OCI-LY3 (cell line): Measurements from ENCODE around the gene ACAA2.

ENCODE experiments used
- H2AFZ ChIP-seq: fragments of 200-600, 300-600 bp; shearing (Covaris generic); 2 replicates; pipeline ENCODE4 v1.6.0; 2014; ENCODE audit warnings: antibody characterized with exemption, low read depth, low read length
- H3K27ac ChIP-seq: fragments of 200-600, 300-600 bp; sonication (generic); 2 replicates; pipeline ENCODE4 v1.5.1; 2014; ENCODE audit warnings: mild to moderate bottlenecking, low read length, moderate library complexity, mixed read lengths
- H3K27me3 ChIP-seq: fragments of 200-600, 300-600 bp; sonication (generic); 2 replicates; pipeline ENCODE4 v1.6.1; 2014; ENCODE audit warnings: low read depth, low read length, mixed read lengths
- H3K36me3 ChIP-seq: fragments of 200-600, 300-600 bp; sonication (generic); replicated peaks from 2 replicates; pipeline ENCODE3; 2014; ENCODE audit warnings: low read depth, low read length, mixed read lengths
- H3K4me1 ChIP-seq: fragments of 300-600, 200-600 bp; sonication (generic); 2 replicates; pipeline ENCODE4 v1.6.1; 2014; ENCODE audit warnings: low read length, mixed read lengths
- H3K4me2 ChIP-seq: fragments of 200-600, 300-600 bp; sonication (generic); 2 replicates; pipeline ENCODE4 v1.6.1; 2014; ENCODE audit warnings: low read length, mixed read lengths
- H3K4me3 ChIP-seq: fragments of 300-600, 200-600 bp; sonication (generic); 2 replicates; pipeline ENCODE4 v1.5.1; 2014; ENCODE audit warnings: antibody characterized with exemption, mild to moderate bottlenecking, low read length, moderate library complexity
- H3K79me2 ChIP-seq: fragments of 300-600, 200-600 bp; shearing (Covaris generic); 2 replicates; pipeline ENCODE4 v1.6.1; 2014; ENCODE audit warnings: mild to moderate bottlenecking, low read length, mixed read lengths
- H3K9ac ChIP-seq: fragments of 300-600, 200-600 bp; shearing (Covaris generic); 2 replicates; pipeline ENCODE4 v1.6.0; 2014; ENCODE audit warnings: mild to moderate bottlenecking, low read length, moderate library complexity
- H3K9me3 ChIP-seq: fragments of 200-600, 300-600 bp; shearing (Covaris generic); 2 replicates; pipeline ENCODE4 v1.6.1; 2014; ENCODE audit warnings: low read length, mixed read lengths; ENCODE audit not compliant: insufficient read depth
- H4K20me1 ChIP-seq: fragments of 200-600, 300-600 bp; sonication (generic); 2 replicates; pipeline ENCODE4 v1.6.1; 2016; ENCODE audit warnings: low read length, mixed read lengths; ENCODE audit not compliant: insufficient read depth
- CTCF ChIP-seq: fragments of 200-600, 300-600 bp; sonication (generic); IDR thresholded peaks from 2 replicates; pipeline ENCODE4 v1.5.1; 2014; ENCODE audit warnings: antibody characterized with exemption, low read length, low read depth
- EZH2phosphoT487 ChIP-seq: fragments of 200-600 bp; shearing (Covaris generic); IDR thresholded peaks from 2 replicates; pipeline ENCODE4 v1.6.1; 2018; ENCODE audit warnings: antibody characterized with exemption, mixed run types, low read depth

ACAA2 gene

GRCh38 chr18:49845629-49846360 lies 32.5 kb upstream of the ACAA2 start:
- Histone ChIP-seq H2AFZ (no peak overlapping the region), H3K79me2 (no peaks in the 10 kb centered on the region), H3K36me3 (no peaks in the 10 kb centered on the region), H4K20me1 (no peaks in the 10 kb centered on the region), H3K9me3 (no peaks in the 10 kb centered on the region), H3K4me3 (no peak overlapping the region), H3K9ac (no peak overlapping the region), H3K27me3 (peaks cover 15% of the 10 kb centered on the region), H3K4me1 (no peaks in the 10 kb centered on the region), H3K27ac (no peak overlapping the region), H3K4me2 (no peak overlapping the region)
- TF ChIP-seq CTCF (no peak), EZH2phosphoT487 (no peak)

- Histone ChIP-seq H3K9me3 (no peaks in the 10 kb centered on the region), H3K79me2 (no peaks in the 10 kb centered on the region), H3K4me1 (no peaks in the 10 kb centered on the region)
Observed at GRCh38 chr18:49844903-49845302, 31.6 kb upstream of the ACAA2 start.

GRCh38 chr18:49843778-49844625 lies 30.7 kb upstream of the ACAA2 start:
- no peaks in the 10 kb centered on the region for H3K4me1 ChIP-seq
- no peaks in the 10 kb centered on the region for H3K36me3 ChIP-seq
- no peak overlapping the region for H2AFZ ChIP-seq
- H3K9me3 ChIP-seq, result no peaks in the 10 kb centered on the region
- H3K4me3 ChIP-seq, result no peak overlapping the region
- no peak overlapping the region for H3K4me2 ChIP-seq
- peaks cover 11% of the 10 kb centered on the region for H3K27me3 ChIP-seq
- no peak overlapping the region for H3K27ac ChIP-seq
- no peak overlapping the region for H3K9ac ChIP-seq
- no peaks in the 10 kb centered on the region for H3K79me2 ChIP-seq
- TF ChIP-seq EZH2phosphoT487 (no peak), CTCF (no peak)
- H4K20me1 ChIP-seq, result no peaks in the 10 kb centered on the region

More at GRCh38 chr18:49844903-49845302, 31.6 kb upstream of the ACAA2 start:
- H3K36me3 ChIP-seq, result no peaks in the 10 kb centered on the region
- no peak overlapping the region for H3K4me2 ChIP-seq
- H3K27ac ChIP-seq, result no peak overlapping the region
- H3K27me3 ChIP-seq, result peaks cover 15% of the 10 kb centered on the region
- no peak overlapping the region for H3K4me3 ChIP-seq
- H2AFZ ChIP-seq, result no peak overlapping the region
- no peaks in the 10 kb centered on the region for H4K20me1 ChIP-seq
- TF ChIP-seq EZH2phosphoT487 (no peak), CTCF (no peak)
- no peak overlapping the region for H3K9ac ChIP-seq

- H3K9me3 ChIP-seq, result no peaks in the 10 kb centered on the region
- no peaks in the 10 kb centered on the region for H3K4me1 ChIP-seq
- no peak overlapping the region for H2AFZ ChIP-seq
- H3K79me2 ChIP-seq, result no peaks in the 10 kb centered on the region
- no peaks in the 10 kb centered on the region for H3K36me3 ChIP-seq
- no peak overlapping the region for H3K27ac ChIP-seq
- no peak overlapping the region for H3K4me2 ChIP-seq
- H4K20me1 ChIP-seq, result no peaks in the 10 kb centered on the region
- H3K9ac ChIP-seq, result no peak overlapping the region
- H3K27me3 ChIP-seq, result peaks cover 4% of the 10 kb centered on the region; the same call in 1 of the 2 replicates
- no peak overlapping the region for H3K4me3 ChIP-seq
- TF ChIP-seq EZH2phosphoT487 (no peak), CTCF (no peak)
Observed at GRCh38 chr18:49843131-49843530, 29.8 kb upstream of the ACAA2 start.
